ENCODE measurements around the gene ZNF385D.

GRCh38 chr3:21662403-21662802 lies 88.6 kb downstream of the ZNF385D start:
- no peak for TF ChIP-seq SIN3A (IDR thresholded peaks at IDR 0.05; ENCODE audit: borderline replicate concordance, low read depth, low read length)
- TF ChIP-seq EP300 (IDR thresholded peaks at IDR 0.05; ENCODE audit: borderline replicate concordance in 1 of 2, low read depth in 1 of 2, low read length in 1 of 2) = no peak
- no peak for TF ChIP-seq CTCF (IDR thresholded peaks at IDR 0.05)
- TF ChIP-seq RCOR1 (IDR thresholded peaks at IDR 0.05; ENCODE audit: low read length) = no peak
- TF ChIP-seq, protein P1, sequence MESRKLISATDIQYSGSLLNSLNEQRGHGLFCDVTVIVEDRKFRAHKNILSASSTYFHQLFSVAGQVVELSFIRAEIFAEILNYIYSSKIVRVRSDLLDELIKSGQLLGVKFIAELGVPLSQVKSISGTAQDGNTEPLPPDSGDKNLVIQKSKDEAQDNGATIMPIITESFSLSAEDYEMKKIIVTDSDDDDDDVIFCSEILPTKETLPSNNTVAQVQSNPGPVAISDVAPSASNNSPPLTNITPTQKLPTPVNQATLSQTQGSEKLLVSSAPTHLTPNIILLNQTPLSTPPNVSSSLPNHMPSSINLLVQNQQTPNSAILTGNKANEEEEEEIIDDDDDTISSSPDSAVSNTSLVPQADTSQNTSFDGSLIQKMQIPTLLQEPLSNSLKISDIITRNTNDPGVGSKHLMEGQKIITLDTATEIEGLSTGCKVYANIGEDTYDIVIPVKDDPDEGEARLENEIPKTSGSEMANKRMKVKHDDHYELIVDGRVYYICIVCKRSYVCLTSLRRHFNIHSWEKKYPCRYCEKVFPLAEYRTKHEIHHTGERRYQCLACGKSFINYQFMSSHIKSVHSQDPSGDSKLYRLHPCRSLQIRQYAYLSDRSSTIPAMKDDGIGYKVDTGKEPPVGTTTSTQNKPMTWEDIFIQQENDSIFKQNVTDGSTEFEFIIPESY (IDR thresholded peaks at IDR 0.05; ENCODE audit: borderline replicate concordance, low read depth) = no peak

All from SK-N-SH (cell line).